HFF-Myc (cell line): ENCODE results near the gene FXYD2.

Source experiments
- DNase-seq: peaks from one replicate; pipeline ENCODE4 v3.0.0-alpha.2; 2011; ENCODE audit warnings: low read depth; ENCODE audit errors: extremely low read depth
- H3K4me3 ChIP-seq: replicated peaks from 2 replicates; pipeline ENCODE4 v1.5.1; 2011; ENCODE audit warnings: low read depth, mild to moderate bottlenecking, control low read depth, low read length
- TF ChIP-seq, protein P1 (sequence below): IDR thresholded peaks from 2 replicates; pipeline ENCODE4 v1.5.1; 2012; ENCODE audit warnings: mild to moderate bottlenecking, low read depth, low read length, control low read depth; ENCODE audit errors: missing control alignments

Gene FXYD2

GRCh38 chr11:117835576-117835975 lies 11.0 kb upstream of the FXYD2 start:
- TF ChIP-seq, protein P1, sequence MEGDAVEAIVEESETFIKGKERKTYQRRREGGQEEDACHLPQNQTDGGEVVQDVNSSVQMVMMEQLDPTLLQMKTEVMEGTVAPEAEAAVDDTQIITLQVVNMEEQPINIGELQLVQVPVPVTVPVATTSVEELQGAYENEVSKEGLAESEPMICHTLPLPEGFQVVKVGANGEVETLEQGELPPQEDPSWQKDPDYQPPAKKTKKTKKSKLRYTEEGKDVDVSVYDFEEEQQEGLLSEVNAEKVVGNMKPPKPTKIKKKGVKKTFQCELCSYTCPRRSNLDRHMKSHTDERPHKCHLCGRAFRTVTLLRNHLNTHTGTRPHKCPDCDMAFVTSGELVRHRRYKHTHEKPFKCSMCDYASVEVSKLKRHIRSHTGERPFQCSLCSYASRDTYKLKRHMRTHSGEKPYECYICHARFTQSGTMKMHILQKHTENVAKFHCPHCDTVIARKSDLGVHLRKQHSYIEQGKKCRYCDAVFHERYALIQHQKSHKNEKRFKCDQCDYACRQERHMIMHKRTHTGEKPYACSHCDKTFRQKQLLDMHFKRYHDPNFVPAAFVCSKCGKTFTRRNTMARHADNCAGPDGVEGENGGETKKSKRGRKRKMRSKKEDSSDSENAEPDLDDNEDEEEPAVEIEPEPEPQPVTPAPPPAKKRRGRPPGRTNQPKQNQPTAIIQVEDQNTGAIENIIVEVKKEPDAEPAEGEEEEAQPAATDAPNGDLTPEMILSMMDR, result no peak
- DNase-seq, result no peak
- H3K4me3 ChIP-seq, result no peak overlapping the region

DNA sequence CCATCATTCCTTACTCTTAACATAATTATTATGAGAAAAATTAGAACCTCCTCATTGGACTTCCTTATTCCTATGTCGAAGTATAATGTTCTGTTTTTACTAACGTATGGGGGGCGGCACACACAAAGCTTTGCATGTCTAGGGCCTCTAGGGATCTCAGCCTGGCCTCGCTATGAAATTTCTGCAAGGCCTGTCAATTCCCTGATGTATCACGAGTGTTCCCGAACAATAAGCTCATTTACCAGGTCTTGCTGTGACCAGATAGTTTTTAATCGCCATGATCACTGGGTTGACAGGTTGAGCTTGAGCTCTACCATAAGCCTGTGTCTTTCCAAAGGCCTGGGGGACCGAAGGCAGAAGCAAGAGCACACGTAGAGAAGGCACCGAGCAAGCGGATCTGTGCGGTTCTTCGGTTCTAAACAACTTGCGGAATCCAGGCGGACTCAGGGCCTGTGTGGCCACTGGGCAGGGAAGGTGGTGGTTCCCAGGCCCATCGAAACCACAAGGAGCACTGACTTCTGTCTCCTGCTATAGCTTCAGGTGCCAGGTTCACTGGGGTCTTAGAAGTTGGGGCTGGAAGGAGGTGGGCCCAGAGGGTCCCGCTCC lies 10.4 kb upstream of the FXYD2 start:
- no peak for DNase-seq
- TF ChIP-seq, protein P1, result no peak
- no peak overlapping the region for H3K4me3 ChIP-seq

GRCh38 chr11:117834068-117834810 lies 9.7 kb upstream of the FXYD2 start:
- DNase-seq, result no peak
- no peak overlapping the region for H3K4me3 ChIP-seq
- TF ChIP-seq, protein P1, result no peak

GRCh38 chr11:117833401-117833891 lies 8.9 kb upstream of the FXYD2 start:
- TF ChIP-seq, protein P1, result no peak
- H3K4me3 ChIP-seq, result no peak overlapping the region
- DNase-seq, result no peak

DNA sequence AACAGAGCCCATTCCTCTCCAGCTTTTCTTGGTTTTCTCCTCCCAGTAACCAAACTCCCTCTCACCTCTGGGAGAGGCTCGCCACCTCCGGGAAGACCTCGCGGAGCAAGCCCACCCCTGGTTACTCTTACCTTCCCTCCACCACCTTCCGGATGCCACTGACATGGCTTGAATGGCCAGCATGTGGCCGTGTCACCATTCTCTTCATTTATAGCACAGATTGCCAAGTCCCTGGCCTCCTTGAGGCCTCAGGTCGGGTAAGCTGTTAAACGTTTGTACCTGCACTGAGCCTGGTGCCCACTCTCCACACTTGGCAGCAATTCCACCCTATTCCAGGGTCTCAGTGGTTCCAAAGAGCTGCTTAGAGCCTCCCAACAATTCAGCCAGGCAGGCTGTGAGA lies 8.0 kb upstream of the FXYD2 start:
- H3K4me3 ChIP-seq, result no peak overlapping the region
- DNase-seq, result no peak
- TF ChIP-seq, protein P1, result no peak

- no peak for DNase-seq
- TF ChIP-seq, protein P1, result no peak
- H3K4me3 ChIP-seq, result no peak overlapping the region
Observed at GRCh38 chr11:117831661-117832415, 7.3 kb upstream of the FXYD2 start.
